ENCODE data around the gene TSPAN3. TPM values are rescaled to one million over a fixed set of nuclear protein-coding genes. Genes with fewer than 3 reads are reported as not detected.

Gene TSPAN3
- total and polyA plus RNA-seq, 4 donors = 49.3 to 82.8 (median 78.7) TPM

DNA sequence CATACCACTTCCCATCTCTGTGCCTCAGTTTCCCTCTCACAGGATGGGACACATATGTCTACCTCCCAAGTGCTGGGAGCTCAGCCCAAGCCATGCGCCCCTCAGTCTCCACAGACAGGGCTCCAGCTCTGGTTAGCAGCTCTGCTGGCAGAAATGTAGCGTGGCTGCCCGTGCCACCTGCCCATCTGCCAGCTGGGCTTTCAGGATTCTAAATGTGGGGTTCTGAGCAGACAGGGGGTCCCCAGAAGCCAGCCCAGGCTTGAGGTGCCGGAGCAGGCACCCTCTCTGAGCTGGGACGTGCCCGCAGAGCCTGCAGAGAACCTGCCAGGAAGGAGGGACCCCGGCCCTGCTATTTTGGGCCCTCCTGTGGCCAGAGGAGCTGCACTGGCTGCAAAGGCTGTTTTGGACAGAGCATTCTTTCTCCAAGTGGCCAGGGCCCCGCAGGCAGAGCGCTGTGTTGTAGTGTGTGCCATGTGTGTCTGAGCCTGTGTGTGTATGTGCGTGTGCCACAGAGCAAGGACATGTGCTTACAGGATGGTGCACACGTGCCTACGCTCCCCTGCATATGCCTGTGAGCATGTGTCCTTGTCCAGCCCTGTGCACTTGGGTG lies 44.3 kb downstream of the TSPAN3 start:
- H3K27ac ChIP-seq (ENCODE audit: low read depth in 1 of 2, low read length in 2 of 2) = no peak overlapping the region
- H3K4me1 ChIP-seq (ENCODE audit: control insufficient read depth in 4 of 4, insufficient read depth in 4 of 4, low read length in 3 of 4) = peaks cover 0 to 6% (median under 1%) of the 10 kb centered on the region in 4 donors

GRCh38 chr15:77025941-77026411 lies 44.9 kb downstream of the TSPAN3 start:
- Histone ChIP-seq H3K4me3 (ENCODE audit: low read depth in 1 of 3, low read length in 3 of 3) (no peak overlapping the region), H3K36me3 (ENCODE audit: control insufficient read depth in 4 of 4, insufficient read depth in 3 of 4, low read depth in 1 of 4, low read length in 3 of 4) (no peaks in the 10 kb centered on the region), H3K9ac (ENCODE audit: low read depth in 1 of 2, low read length in 2 of 2) (no peak overlapping the region), H3K27ac (ENCODE audit: low read depth in 1 of 2, low read length in 2 of 2) (no peak overlapping the region), H3K4me1 (ENCODE audit: control insufficient read depth in 4 of 4, insufficient read depth in 4 of 4, low read length in 3 of 4) (peaks cover 0 to 6% (median under 1%) of the 10 kb centered on the region in 4 donors), H3K9me3 (ENCODE audit: control insufficient read depth in 4 of 4, low read length in 3 of 4) (no peaks in the 10 kb centered on the region), H3K27me3 (ENCODE audit: control insufficient read depth in 4 of 4, insufficient read depth in 4 of 4, low read length in 3 of 4) (no peaks in the 10 kb centered on the region)
- 91% methylated on average over 4 of the region's 4 CpGs for WGBS
- DNase-seq (ENCODE audit: low spot score) = no peak
- TF ChIP-seq SP1 (IDR thresholded peaks at IDR 0.05) = no peak
- TF ChIP-seq FOXA2 (IDR thresholded peaks at IDR 0.05) = no peak
- no peak for TF ChIP-seq NR2F2 (IDR thresholded peaks at IDR 0.05)
- TF ChIP-seq HNF4A (conservative IDR thresholded peaks at IDR 0.05) = no peak
- no peak for TF ChIP-seq GABPA (IDR thresholded peaks at IDR 0.05 in 1 of 2, conservative IDR thresholded peaks at IDR 0.05 in 1 of 2)
- no peak for TF ChIP-seq TAF1 (conservative IDR thresholded peaks at IDR 0.05)
- no peak for TF ChIP-seq ATF3 (IDR thresholded peaks at IDR 0.05)
- TF ChIP-seq JUND (IDR thresholded peaks at IDR 0.05) = no peak
- TF ChIP-seq, protein P1, sequence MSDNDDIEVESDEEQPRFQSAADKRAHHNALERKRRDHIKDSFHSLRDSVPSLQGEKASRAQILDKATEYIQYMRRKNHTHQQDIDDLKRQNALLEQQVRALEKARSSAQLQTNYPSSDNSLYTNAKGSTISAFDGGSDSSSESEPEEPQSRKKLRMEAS (IDR thresholded peaks at IDR 0.05) = no peak
- TF ChIP-seq EGR1 (IDR thresholded peaks at IDR 0.05; ENCODE audit: low read depth in 2 of 2) = no peak
- no peak for TF ChIP-seq YY1 (IDR thresholded peaks at IDR 0.05)
- TF ChIP-seq, protein P2, sequence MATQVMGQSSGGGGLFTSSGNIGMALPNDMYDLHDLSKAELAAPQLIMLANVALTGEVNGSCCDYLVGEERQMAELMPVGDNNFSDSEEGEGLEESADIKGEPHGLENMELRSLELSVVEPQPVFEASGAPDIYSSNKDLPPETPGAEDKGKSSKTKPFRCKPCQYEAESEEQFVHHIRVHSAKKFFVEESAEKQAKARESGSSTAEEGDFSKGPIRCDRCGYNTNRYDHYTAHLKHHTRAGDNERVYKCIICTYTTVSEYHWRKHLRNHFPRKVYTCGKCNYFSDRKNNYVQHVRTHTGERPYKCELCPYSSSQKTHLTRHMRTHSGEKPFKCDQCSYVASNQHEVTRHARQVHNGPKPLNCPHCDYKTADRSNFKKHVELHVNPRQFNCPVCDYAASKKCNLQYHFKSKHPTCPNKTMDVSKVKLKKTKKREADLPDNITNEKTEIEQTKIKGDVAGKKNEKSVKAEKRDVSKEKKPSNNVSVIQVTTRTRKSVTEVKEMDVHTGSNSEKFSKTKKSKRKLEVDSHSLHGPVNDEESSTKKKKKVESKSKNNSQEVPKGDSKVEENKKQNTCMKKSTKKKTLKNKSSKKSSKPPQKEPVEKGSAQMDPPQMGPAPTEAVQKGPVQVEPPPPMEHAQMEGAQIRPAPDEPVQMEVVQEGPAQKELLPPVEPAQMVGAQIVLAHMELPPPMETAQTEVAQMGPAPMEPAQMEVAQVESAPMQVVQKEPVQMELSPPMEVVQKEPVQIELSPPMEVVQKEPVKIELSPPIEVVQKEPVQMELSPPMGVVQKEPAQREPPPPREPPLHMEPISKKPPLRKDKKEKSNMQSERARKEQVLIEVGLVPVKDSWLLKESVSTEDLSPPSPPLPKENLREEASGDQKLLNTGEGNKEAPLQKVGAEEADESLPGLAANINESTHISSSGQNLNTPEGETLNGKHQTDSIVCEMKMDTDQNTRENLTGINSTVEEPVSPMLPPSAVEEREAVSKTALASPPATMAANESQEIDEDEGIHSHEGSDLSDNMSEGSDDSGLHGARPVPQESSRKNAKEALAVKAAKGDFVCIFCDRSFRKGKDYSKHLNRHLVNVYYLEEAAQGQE (IDR thresholded peaks at IDR 0.05) = no peak

More for the DNA sequence above, 44.3 kb downstream of the TSPAN3 start:
- WGBS = 92% methylated on average over 12 of the region's 12 CpGs
- no peaks in the 10 kb centered on the region for H3K36me3 ChIP-seq (ENCODE audit: control insufficient read depth in 4 of 4, insufficient read depth in 3 of 4, low read depth in 1 of 4, low read length in 3 of 4)
- H3K9me3 ChIP-seq (ENCODE audit: control insufficient read depth in 4 of 4, low read length in 3 of 4) = no peaks in the 10 kb centered on the region
- DNase-seq (ENCODE audit: low spot score) = no peak
- TF ChIP-seq JUND (IDR thresholded peaks at IDR 0.05) = no peak
- no peak for TF ChIP-seq CTCF (IDR thresholded peaks at IDR 0.05; ENCODE audit: low read depth, low read length, missing input control)
- H3K27me3 ChIP-seq (ENCODE audit: control insufficient read depth in 4 of 4, insufficient read depth in 4 of 4, low read length in 3 of 4) = no peaks in the 10 kb centered on the region
- no peak overlapping the region for H3K4me3 ChIP-seq (ENCODE audit: low read depth in 1 of 3, low read length in 3 of 3)
- no peak overlapping the region for H3K9ac ChIP-seq (ENCODE audit: low read depth in 1 of 2, low read length in 2 of 2)

Data from liver (tissue), 9 donors.